ENCODE data around the gene STYXL1.

STYXL1 gene

GRCh38 chr7:76065016-76065612 is 17.3 kb upstream of the STYXL1 start:
- Histone ChIP-seq H3K9me3 (ENCODE audit: control insufficient read depth, insufficient read depth, low read length) (no peaks in the 10 kb centered on the region), H3K36me3 (ENCODE audit: control insufficient read depth, low read length) (peaks cover 75% of the 10 kb centered on the region), H3K79me2 (ENCODE audit: control insufficient read depth, low read length) (no peaks in the 10 kb centered on the region), H3K27ac (ENCODE audit: low read depth, low read length) (no peak overlapping the region), H3K4me2 (ENCODE audit: low read length) (no peak overlapping the region), H3K9me2 (replicated peaks; ENCODE audit: control insufficient read depth, low read length) (no peaks in the 10 kb centered on the region), H3K4me3 (ENCODE audit: low read length) (no peak overlapping the region), H3K27me3 (ENCODE audit: control insufficient read depth, low read length) (no peaks in the 10 kb centered on the region), H3K4me1 (ENCODE audit: control insufficient read depth, low read length) (peaks cover under 1% of the 10 kb centered on the region), H4K20me1 (ENCODE audit: control insufficient read depth, insufficient read depth, low read depth, low read length) (peaks cover 7% of the 10 kb centered on the region), H3F3A (ENCODE audit: control insufficient read depth, insufficient read depth) (peaks cover 7% of the 10 kb centered on the region)
- TF ChIP-seq EZH2phosphoT487 (IDR thresholded peaks at IDR 0.05; ENCODE audit: borderline replicate concordance, low read length) (no peak), CTCF (IDR thresholded peaks at IDR 0.05; ENCODE audit: low read depth, low read length, poor library complexity, severe bottlenecking) (no peak)

GRCh38 chr7:76064208-76064970 is 16.6 kb upstream of the STYXL1 start:
- peaks cover 82% of the 10 kb centered on the region for H3K36me3 ChIP-seq (ENCODE audit: control insufficient read depth, low read length)
- no peaks in the 10 kb centered on the region for H3K27me3 ChIP-seq (ENCODE audit: control insufficient read depth, low read length)
- H3K79me2 ChIP-seq (ENCODE audit: control insufficient read depth, low read length): no peaks in the 10 kb centered on the region
- no peak overlapping the region for H3K27ac ChIP-seq (ENCODE audit: low read depth, low read length)
- no peak overlapping the region for H3K4me3 ChIP-seq (ENCODE audit: low read length)
- H3F3A ChIP-seq (ENCODE audit: control insufficient read depth, insufficient read depth): peaks cover 7% of the 10 kb centered on the region
- H3K4me2 ChIP-seq (ENCODE audit: low read length): no peak overlapping the region
- no peaks in the 10 kb centered on the region for H3K4me1 ChIP-seq (ENCODE audit: control insufficient read depth, low read length)
- H3K9me2 ChIP-seq (replicated peaks; ENCODE audit: control insufficient read depth, low read length): no peaks in the 10 kb centered on the region
- H3K9me3 ChIP-seq (ENCODE audit: control insufficient read depth, insufficient read depth, low read length): no peaks in the 10 kb centered on the region
- no peak for TF ChIP-seq CTCF (IDR thresholded peaks at IDR 0.05; ENCODE audit: low read depth, low read length, poor library complexity, severe bottlenecking)
- no peak for TF ChIP-seq EZH2phosphoT487 (IDR thresholded peaks at IDR 0.05; ENCODE audit: borderline replicate concordance, low read length)
- peaks cover 7% of the 10 kb centered on the region for H4K20me1 ChIP-seq (ENCODE audit: control insufficient read depth, insufficient read depth, low read depth, low read length)

GRCh38 chr7:76063525-76063924 is 15.7 kb upstream of the STYXL1 start:
- no peaks in the 10 kb centered on the region for H3K27me3 ChIP-seq (ENCODE audit: control insufficient read depth, low read length)
- peaks cover 3% of the 10 kb centered on the region for H3F3A ChIP-seq (ENCODE audit: control insufficient read depth, insufficient read depth)
- no peaks in the 10 kb centered on the region for H3K9me2 ChIP-seq (replicated peaks; ENCODE audit: control insufficient read depth, low read length)
- H4K20me1 ChIP-seq (ENCODE audit: control insufficient read depth, insufficient read depth, low read depth, low read length): peaks cover 7% of the 10 kb centered on the region
- H3K27ac ChIP-seq (ENCODE audit: low read depth, low read length): no peak overlapping the region
- no peaks in the 10 kb centered on the region for H3K79me2 ChIP-seq (ENCODE audit: control insufficient read depth, low read length)
- H3K4me2 ChIP-seq (ENCODE audit: low read length): no peak overlapping the region
- TF ChIP-seq EZH2phosphoT487 (IDR thresholded peaks at IDR 0.05; ENCODE audit: borderline replicate concordance, low read length) (no peak), CTCF (IDR thresholded peaks at IDR 0.05; ENCODE audit: low read depth, low read length, poor library complexity, severe bottlenecking) (no peak)
- H3K9me3 ChIP-seq (ENCODE audit: control insufficient read depth, insufficient read depth, low read length): no peaks in the 10 kb centered on the region
- no peak overlapping the region for H3K4me3 ChIP-seq (ENCODE audit: low read length)
- peaks cover 91% of the 10 kb centered on the region for H3K36me3 ChIP-seq (ENCODE audit: control insufficient read depth, low read length)
- H3K4me1 ChIP-seq (ENCODE audit: control insufficient read depth, low read length): no peaks in the 10 kb centered on the region
